Loucy (cell line): Measurements from ENCODE around the gene PARVA.

Experiments used
- EZH2phosphoT487 ChIP-seq: fragments of 200-600 bp; IDR thresholded peaks from 2 replicates; pipeline ENCODE4 v1.6.1; 2018; ENCODE audit warnings: antibody characterized with exemption, mild to moderate bottlenecking, moderate library complexity, borderline replicate concordance
- TF ChIP-seq, protein P1 (sequence below): fragments of 200-600 bp; sonication (generic); conservative IDR thresholded peaks from 2 replicates; pipeline ENCODE4 v1.5.1; 2014; ENCODE audit warnings: mild to moderate bottlenecking, antibody characterized with exemption, low read length

GRCh38 chr11:12494699-12495098 lies 117.3 kb downstream of the PARVA start:
- TF ChIP-seq, protein P1, sequence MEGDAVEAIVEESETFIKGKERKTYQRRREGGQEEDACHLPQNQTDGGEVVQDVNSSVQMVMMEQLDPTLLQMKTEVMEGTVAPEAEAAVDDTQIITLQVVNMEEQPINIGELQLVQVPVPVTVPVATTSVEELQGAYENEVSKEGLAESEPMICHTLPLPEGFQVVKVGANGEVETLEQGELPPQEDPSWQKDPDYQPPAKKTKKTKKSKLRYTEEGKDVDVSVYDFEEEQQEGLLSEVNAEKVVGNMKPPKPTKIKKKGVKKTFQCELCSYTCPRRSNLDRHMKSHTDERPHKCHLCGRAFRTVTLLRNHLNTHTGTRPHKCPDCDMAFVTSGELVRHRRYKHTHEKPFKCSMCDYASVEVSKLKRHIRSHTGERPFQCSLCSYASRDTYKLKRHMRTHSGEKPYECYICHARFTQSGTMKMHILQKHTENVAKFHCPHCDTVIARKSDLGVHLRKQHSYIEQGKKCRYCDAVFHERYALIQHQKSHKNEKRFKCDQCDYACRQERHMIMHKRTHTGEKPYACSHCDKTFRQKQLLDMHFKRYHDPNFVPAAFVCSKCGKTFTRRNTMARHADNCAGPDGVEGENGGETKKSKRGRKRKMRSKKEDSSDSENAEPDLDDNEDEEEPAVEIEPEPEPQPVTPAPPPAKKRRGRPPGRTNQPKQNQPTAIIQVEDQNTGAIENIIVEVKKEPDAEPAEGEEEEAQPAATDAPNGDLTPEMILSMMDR = no peak
- no peak for TF ChIP-seq EZH2phosphoT487
